Peyer's patch (tissue), 4 donors: ENCODE data around the gene ATP5ME. TPM values are rescaled to one million over a fixed set of nuclear protein-coding genes. Genes with fewer than 3 reads are reported as not detected.

Experiments
- DNase-seq, 3 donors: peaks; one replicate each; pipeline ENCODE4 v3.0.0-alpha.2; 2017 to 2019
- H3K27ac ChIP-seq, 4 donors: fragments of 200-600 bp; sonication (generic); one replicate each; pipeline ENCODE4 v1.5.1; 2016 to 2019
- H3K27me3 ChIP-seq, 2 donors: fragments of 200-600 bp; sonication (generic); one replicate each; pipeline ENCODE4 v1.5.1; 2019
- H3K36me3 ChIP-seq, 3 donors: fragments of 200-600 bp; sonication (generic); one replicate each; pipeline ENCODE4 v1.5.1; 2016 to 2019
- H3K4me1 ChIP-seq, 4 donors: fragments of 200-600 bp; sonication (generic); one replicate each; pipeline ENCODE4 v1.5.1; 2016 to 2019
- H3K4me3 ChIP-seq, 4 donors: fragments of 200-600 bp; sonication (generic); 1 replicate in 3 of 4; 2 replicates in 1 of 4; pipeline ENCODE4 v1.5.1; 2016 to 2019; ENCODE audit warnings: mild to moderate bottlenecking in 1 of 4
- H3K9me3 ChIP-seq, 4 donors: fragments of 200-600 bp; sonication (generic); one replicate each; pipeline ENCODE4 v1.5.1; 2016 to 2019; ENCODE audit warnings: mild to moderate bottlenecking in 1 of 4
- POLR2A ChIP-seq, 2 donors: fragments of 450-650 bp; IDR thresholded peaks; one replicate each; pipeline ENCODE4 v1.5.1; 2017; ENCODE audit warnings: antibody characterized with exemption in 2 of 2, mild to moderate bottlenecking in 2 of 2, moderate library complexity in 2 of 2
- total RNA-seq, 4 donors: library from RNA; depleted of rRNA; stranded (reverse); fragments of >200 nt; gene quantifications; one replicate each; pipeline ENCODE4 v1.1.0, GENCODE V29; 2016
- TF ChIP-seq, protein P1 (sequence below), 6 experiments: fragments of 450-650 bp in 4 of 6; fragments of 200-600 bp in 2 of 6; sonication (generic) in 1 of 6; IDR thresholded peaks; one replicate each; pipeline ENCODE4 v1.5.1; 2017 to 2019; ENCODE audit warnings: antibody characterized with exemption in 6 of 6, mild to moderate bottlenecking in 3 of 6, moderate library complexity in 1 of 6

Gene ATP5ME
- total RNA-seq, 4 donors from 2014 or later: 102 to 259 (median 184) TPM

DNA sequence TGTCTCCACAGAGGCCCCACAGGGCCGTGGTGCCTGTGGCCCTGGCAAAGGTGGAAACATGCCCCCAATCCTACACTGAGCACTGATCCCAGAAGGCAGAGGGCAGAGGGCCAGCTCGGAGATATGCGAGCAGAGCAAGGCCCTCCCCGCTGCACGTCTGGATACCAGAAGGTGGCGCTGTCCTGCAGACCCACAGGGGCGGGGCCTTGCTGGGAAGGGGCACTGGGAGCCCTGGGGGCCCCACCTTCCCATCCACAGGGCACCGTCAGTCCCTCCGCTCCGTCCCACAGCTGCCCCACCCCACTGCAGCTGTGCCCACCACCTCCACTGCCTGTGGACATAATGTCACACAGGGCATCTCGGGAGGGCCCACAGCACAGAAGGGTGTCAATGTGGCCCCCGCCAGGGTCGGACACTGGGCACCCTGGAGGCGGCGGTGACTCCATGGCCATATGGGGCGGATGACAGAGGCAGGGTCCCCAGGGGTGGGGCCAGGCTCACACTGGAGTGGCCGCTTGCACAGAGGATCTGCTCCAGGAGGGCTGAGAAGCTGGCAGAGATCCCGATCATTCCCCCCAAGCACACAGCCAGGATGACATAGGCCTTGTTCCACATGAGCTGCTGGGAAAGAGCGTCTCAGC is 10.0 kb upstream of the ATP5ME start:
- TF ChIP-seq, protein P1, sequence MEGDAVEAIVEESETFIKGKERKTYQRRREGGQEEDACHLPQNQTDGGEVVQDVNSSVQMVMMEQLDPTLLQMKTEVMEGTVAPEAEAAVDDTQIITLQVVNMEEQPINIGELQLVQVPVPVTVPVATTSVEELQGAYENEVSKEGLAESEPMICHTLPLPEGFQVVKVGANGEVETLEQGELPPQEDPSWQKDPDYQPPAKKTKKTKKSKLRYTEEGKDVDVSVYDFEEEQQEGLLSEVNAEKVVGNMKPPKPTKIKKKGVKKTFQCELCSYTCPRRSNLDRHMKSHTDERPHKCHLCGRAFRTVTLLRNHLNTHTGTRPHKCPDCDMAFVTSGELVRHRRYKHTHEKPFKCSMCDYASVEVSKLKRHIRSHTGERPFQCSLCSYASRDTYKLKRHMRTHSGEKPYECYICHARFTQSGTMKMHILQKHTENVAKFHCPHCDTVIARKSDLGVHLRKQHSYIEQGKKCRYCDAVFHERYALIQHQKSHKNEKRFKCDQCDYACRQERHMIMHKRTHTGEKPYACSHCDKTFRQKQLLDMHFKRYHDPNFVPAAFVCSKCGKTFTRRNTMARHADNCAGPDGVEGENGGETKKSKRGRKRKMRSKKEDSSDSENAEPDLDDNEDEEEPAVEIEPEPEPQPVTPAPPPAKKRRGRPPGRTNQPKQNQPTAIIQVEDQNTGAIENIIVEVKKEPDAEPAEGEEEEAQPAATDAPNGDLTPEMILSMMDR (IDR thresholded peaks at IDR 0.05): peak; percentile 11 to 80 (median 66)
- TF ChIP-seq POLR2A (IDR thresholded peaks at IDR 0.05): no peak
- peaks cover 8 to 61% (median 16%) of the 10 kb centered on the region in 4 donors for H3K4me1 ChIP-seq
- H3K36me3 ChIP-seq: no peaks in the 10 kb centered on the region
- peak in 2 of 3 donors; percentile 80 to 82 for DNase-seq
- H3K27ac ChIP-seq: no peak overlapping the region
- no peak overlapping the region for H3K4me3 ChIP-seq
- H3K27me3 ChIP-seq: no peaks in the 10 kb centered on the region
- no peaks in the 10 kb centered on the region for H3K9me3 ChIP-seq

DNA sequence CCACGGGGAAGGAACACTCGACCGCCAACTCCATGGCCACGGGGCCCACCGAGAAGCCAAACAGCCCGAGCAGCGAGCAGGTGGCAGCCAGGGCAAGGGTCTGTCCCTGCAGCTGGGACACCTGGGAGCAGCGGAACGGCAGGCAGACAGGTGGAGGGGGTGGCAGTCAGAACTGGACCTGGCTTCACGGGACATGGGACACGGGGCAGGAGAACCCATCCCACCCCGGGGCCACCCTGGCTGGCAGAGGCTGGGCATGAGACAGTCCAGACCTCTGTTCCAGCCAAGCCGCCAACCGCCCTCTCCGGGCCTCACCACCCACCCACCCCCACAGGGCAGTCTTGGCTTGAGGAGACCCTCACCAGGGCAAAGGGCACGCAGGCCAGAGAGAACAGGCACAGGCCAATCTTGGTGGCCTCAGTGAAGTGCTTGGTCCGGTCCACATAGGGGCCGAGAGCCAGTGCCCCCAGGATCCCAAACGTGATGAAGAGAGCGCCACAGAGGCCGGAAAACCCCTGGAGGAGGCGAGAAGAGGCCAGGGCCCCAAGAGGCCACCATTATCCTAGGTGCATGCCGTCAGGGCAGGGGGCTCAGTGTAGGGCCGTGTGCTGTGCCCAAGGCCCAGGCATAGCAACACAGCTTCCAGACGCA is 9.3 kb upstream of the ATP5ME start:
- no peaks in the 10 kb centered on the region for H3K9me3 ChIP-seq
- no peak overlapping the region for H3K4me3 ChIP-seq
- H3K4me1 ChIP-seq: peaks cover 8 to 57% (median 16%) of the 10 kb centered on the region in 4 donors
- DNase-seq: peak in 1 of 3 donors; percentile 47
- no peak for TF ChIP-seq POLR2A (IDR thresholded peaks at IDR 0.05)
- TF ChIP-seq, protein P1 (IDR thresholded peaks at IDR 0.05): no peak
- H3K27ac ChIP-seq: no peak overlapping the region
- H3K27me3 ChIP-seq: no peaks in the 10 kb centered on the region
- H3K36me3 ChIP-seq: no peaks in the 10 kb centered on the region

DNA sequence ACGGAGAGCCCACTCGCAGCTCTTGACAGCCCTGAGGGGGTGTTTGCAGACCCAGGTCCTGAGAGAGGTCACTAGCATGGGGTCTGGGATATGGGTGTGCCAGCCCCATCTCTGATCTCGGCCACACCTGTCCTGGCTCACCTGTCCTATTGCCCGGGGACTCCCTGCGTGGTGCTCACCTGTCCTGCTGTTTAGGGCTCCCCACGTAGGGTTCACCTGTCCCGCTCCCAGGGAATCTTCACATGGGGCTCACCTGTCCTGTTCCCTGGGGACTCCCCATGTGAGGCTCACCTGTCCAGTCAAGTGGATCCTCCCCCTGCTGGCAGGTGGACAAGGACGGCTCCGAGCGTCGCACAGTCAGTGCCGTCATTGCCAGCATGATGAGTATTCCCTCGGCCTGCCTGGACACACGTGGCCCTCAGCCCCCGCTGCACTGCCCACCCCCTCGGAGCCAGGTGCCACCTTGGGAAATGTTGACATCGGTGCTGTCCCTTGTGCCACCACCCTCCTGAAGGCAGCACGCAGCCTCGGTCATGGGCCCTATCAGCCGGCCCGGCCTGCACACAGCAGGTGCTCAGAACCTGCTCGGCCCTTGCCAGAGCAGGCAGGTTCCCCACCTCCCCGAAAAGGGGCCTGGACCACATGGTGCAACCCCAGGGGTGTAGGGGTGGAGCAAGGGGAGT is 8.6 kb upstream of the ATP5ME start:
- Histone ChIP-seq H3K27me3 (no peaks in the 10 kb centered on the region), H3K27ac (peak overlapping the region in 1 of 4 donors; percentile 49), H3K4me3 (peak overlapping the region in 2 of 4 donors; percentile 50 to 55), H3K4me1 (peaks cover 7 to 57% (median 16%) of the 10 kb centered on the region in 4 donors), H3K36me3 (no peaks in the 10 kb centered on the region), H3K9me3 (no peaks in the 10 kb centered on the region)
- TF ChIP-seq, protein P1 (IDR thresholded peaks at IDR 0.05): peak in 1 of 6 experiments; percentile 23
- no peak for TF ChIP-seq POLR2A (IDR thresholded peaks at IDR 0.05)
- DNase-seq: peak in 1 of 3 donors; percentile 60

DNA sequence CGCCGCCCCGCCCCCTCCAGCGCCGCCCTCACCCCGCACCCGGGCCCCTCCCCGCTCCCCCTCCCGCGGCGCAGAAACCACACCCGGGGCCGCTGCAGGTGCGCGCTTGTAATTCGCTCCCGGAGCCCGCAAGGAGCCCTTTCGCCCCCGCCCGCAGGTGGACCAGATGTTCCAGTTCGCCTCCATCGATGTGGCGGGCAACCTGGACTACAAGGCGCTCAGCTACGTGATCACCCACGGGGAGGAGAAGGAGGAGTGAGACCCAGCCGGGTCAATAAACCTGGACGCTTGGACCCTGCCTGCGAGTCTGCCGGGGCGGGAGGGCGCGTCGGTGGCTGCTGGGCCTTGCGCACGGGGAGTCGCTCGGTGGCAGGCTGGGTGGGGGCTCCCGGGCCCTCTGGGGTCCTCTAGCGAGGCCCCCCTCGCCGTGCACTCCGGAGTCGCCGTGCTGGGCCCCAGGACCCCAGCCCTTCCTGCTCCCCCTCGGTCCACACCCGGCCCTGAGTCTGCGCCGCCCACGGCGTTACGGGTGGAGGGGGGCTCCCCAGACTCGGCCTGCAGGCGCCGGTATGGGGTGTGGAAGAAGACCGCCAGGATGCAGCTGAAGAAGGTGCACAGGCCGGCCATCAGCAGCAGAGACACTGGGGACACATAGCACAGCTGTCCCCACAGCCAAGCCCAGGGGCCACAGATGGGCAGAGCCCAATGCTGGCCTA is 7.8 kb upstream of the ATP5ME start:
- peak overlapping the region in 2 of 4 donors; percentile 17 to 49 for H3K27ac ChIP-seq
- DNase-seq: peak; percentile 53 to 91 (median 86)

More for the DNA sequence above, 7.8 kb upstream of the ATP5ME start:
- Histone ChIP-seq H3K4me1 (peaks cover 3 to 55% (median 18%) of the 10 kb centered on the region in 4 donors), H3K9me3 (no peaks in the 10 kb centered on the region), H3K4me3 (peak overlapping the region in 3 of 4 donors; percentile 20 to 55 (median 50)), H3K27me3 (no peaks in the 10 kb centered on the region), H3K36me3 (no peaks in the 10 kb centered on the region)
- TF ChIP-seq, protein P1 (IDR thresholded peaks at IDR 0.05): no peak
- peak in 1 of 2 donors; percentile 22 for TF ChIP-seq POLR2A (IDR thresholded peaks at IDR 0.05)
